IMR-90 (cell line): ENCODE data around the gene PCDHGA4. TPM values are rescaled to one million over a fixed set of nuclear protein-coding genes. Genes with fewer than 3 reads are reported as not detected.

ENCODE experiments used
- ATAC-seq: fragments of 200-7000 bp; cut with Tn5 transposase; 2 replicates; pipeline ENCODE4 v1.9.1; 2020; ENCODE audit warnings: low read depth, mild to moderate bottlenecking, moderate library complexity
- BruUV-seq: library from RNA; stranded (reverse); fragments of 400-500 nt; replicated peaks from 2 replicates; lab custom pipeline; 2021; lab: Mats Ljungman, UMichigan
- CTCF ChIA-PET: fragments of 300-600 bp; formaldehyde crosslinking; extraction: SDS; loops from one replicate; lab custom pipeline; 2021; ENCODE audit warnings: antibody characterized with exemption; lab: Yijun Ruan, JAX
- POLR2A ChIA-PET: fragments of 300-600 bp; sonication (Branson Sonifier 250); formaldehyde crosslinking; loops from one replicate; lab custom pipeline; 2022; ENCODE audit warnings: antibody characterized with exemption; ENCODE audit not compliant: unreplicated experiment; lab: Charles Lee
- DNase-seq: peaks from one replicate; pipeline ENCODE4 v3.0.0; 2013
- H2AFZ ChIP-seq: replicated peaks from 2 replicates; pipeline ENCODE3; 2013; ENCODE audit warnings: low read length, mild to moderate bottlenecking; ENCODE audit not compliant: poor library complexity
- H2AK5ac ChIP-seq: 2 replicates; pipeline ENCODE4 v1.6.1; 2013; ENCODE audit warnings: low read depth, low read length, inconsistent platforms
- H2AK9ac ChIP-seq: replicated peaks from 2 replicates; pipeline ENCODE3; 2013; ENCODE audit warnings: mild to moderate bottlenecking, low read depth, low read length, moderate library complexity; ENCODE audit not compliant: poor library complexity
- H2BK120ac ChIP-seq: 2 replicates; pipeline ENCODE4 v1.6.1; 2013; ENCODE audit warnings: low read depth, low read length, inconsistent platforms
- H2BK15ac ChIP-seq: 3 replicates; pipeline ENCODE4 v1.6.1; 2013; ENCODE audit warnings: low read depth, low read length, inconsistent platforms
- H2BK20ac ChIP-seq: 2 replicates; pipeline ENCODE4 v1.6.1; 2013; ENCODE audit warnings: low read depth, mild to moderate bottlenecking, inconsistent platforms, low read length, moderate library complexity
- H2BK5ac ChIP-seq: 2 replicates; pipeline ENCODE4 v1.6.1; 2013; ENCODE audit warnings: mild to moderate bottlenecking, low read depth, low read length, inconsistent platforms; ENCODE audit not compliant: poor library complexity, severe bottlenecking
- H3K14ac ChIP-seq: replicated peaks from 2 replicates; pipeline ENCODE4 v1.6.1; 2013; ENCODE audit warnings: low read depth, low read length, inconsistent platforms
- H3K18ac ChIP-seq: 2 replicates; pipeline ENCODE4 v1.6.1; 2013; ENCODE audit warnings: low read depth, low read length, control low read depth
- H3K23ac ChIP-seq: 2 replicates; pipeline ENCODE4 v1.6.1; 2013; ENCODE audit warnings: low read depth, low read length, inconsistent platforms
- H3K27ac ChIP-seq: 2 replicates; pipeline ENCODE4 v1.5.1; 2013; ENCODE audit warnings: mild to moderate bottlenecking, control low read depth, low read length; ENCODE audit not compliant: insufficient read depth
- H3K27me3 ChIP-seq: 2 replicates; pipeline ENCODE4 v1.6.1; 2013; ENCODE audit warnings: low read length; ENCODE audit not compliant: control insufficient read depth, insufficient read depth
- H3K36me3 ChIP-seq: 2 replicates; pipeline ENCODE4 v1.6.1; 2013; ENCODE audit warnings: low read length, mixed read lengths; ENCODE audit not compliant: control insufficient read depth, insufficient read depth
- H3K4ac ChIP-seq: 2 replicates; pipeline ENCODE4 v1.6.1; 2013; ENCODE audit warnings: low read depth, low read length, inconsistent platforms
- H3K4me1 ChIP-seq: 2 replicates; pipeline ENCODE4 v1.6.1; 2013; ENCODE audit warnings: low read length, mixed read lengths; ENCODE audit not compliant: control insufficient read depth, insufficient read depth
- H3K4me2 ChIP-seq: 2 replicates; pipeline ENCODE4 v1.6.1; 2013; ENCODE audit warnings: low read depth, mild to moderate bottlenecking, control low read depth, low read length, moderate library complexity
- H3K4me3 ChIP-seq: 2 replicates; pipeline ENCODE4 v1.5.1; 2013; ENCODE audit warnings: low read depth, mild to moderate bottlenecking, control low read depth, low read length, moderate library complexity; ENCODE audit not compliant: insufficient read depth
- H3K56ac ChIP-seq: 2 replicates; pipeline ENCODE4 v1.6.1; 2013; ENCODE audit warnings: low read length, inconsistent platforms; ENCODE audit not compliant: insufficient read depth; ENCODE audit errors: extremely low read depth
- H3K79me1 ChIP-seq, 2 experiments: 2 replicates each; pipeline ENCODE4 v1.6.1; 2013; ENCODE audit warnings: low read length in 2 of 2, inconsistent platforms in 1 of 2, low read depth in 1 of 2
- H3K9ac ChIP-seq: 2 replicates; pipeline ENCODE4 v1.6.1; 2013; ENCODE audit warnings: low read depth, low read length, control low read depth
- H3K9me1 ChIP-seq: 2 replicates; pipeline ENCODE4 v1.6.1; 2013; ENCODE audit warnings: low read length, inconsistent platforms; ENCODE audit not compliant: insufficient read depth
- H3K9me3 ChIP-seq: 2 replicates; pipeline ENCODE4 v1.6.1; 2013; ENCODE audit warnings: low read length; ENCODE audit not compliant: control insufficient read depth, insufficient read depth
- H4K20me1 ChIP-seq: 2 replicates; pipeline ENCODE4 v1.6.1; 2013; ENCODE audit warnings: low read length, inconsistent platforms; ENCODE audit not compliant: insufficient read depth
- H4K5ac ChIP-seq: 2 replicates; pipeline ENCODE4 v1.6.1; 2013; ENCODE audit warnings: mild to moderate bottlenecking, low read depth, low read length, control low read depth
- H4K8ac ChIP-seq, 2 experiments: 2 replicates each; pipeline ENCODE4 v1.6.1; 2013; ENCODE audit warnings: low read depth in 2 of 2, low read length in 2 of 2, control low read depth in 1 of 2, inconsistent platforms in 1 of 2
- H4K91ac ChIP-seq: 2 replicates; pipeline ENCODE4 v1.6.1; 2013; ENCODE audit warnings: low read depth, low read length, inconsistent platforms; ENCODE audit not compliant: insufficient read depth
- CTCF ChIP-seq: conservative IDR thresholded peaks from 2 replicates; pipeline ENCODE4 v1.5.1; 2012; ENCODE audit warnings: mild to moderate bottlenecking, low read depth, low read length, improper control_type of control experiment
- MXI1 ChIP-seq: IDR thresholded peaks from 2 replicates; pipeline ENCODE4 v1.6.1; 2012; ENCODE audit warnings: low read depth, mild to moderate bottlenecking, low read length, moderate library complexity, borderline replicate concordance
- POLR2A ChIP-seq: IDR thresholded peaks from 2 replicates; pipeline ENCODE4 v1.6.1; 2012; ENCODE audit warnings: mild to moderate bottlenecking, low read depth, low read length
- RFX5 ChIP-seq: IDR thresholded peaks from 2 replicates; pipeline ENCODE4 v1.8.0; 2012; ENCODE audit warnings: low read depth, mild to moderate bottlenecking, low read length, moderate library complexity
- WGBS, 2 experiments: methylation state at CpG; one replicate each; pipeline versions ENCODE4 v1.1.5 to v1.1.7; 2013; ENCODE audit warnings: missing lambda C conversion rate in 2 of 2; ENCODE audit not compliant: insufficient read length in 1 of 2; ENCODE audit errors: extremely low coverage in 2 of 2; 5-methylcytosine and 5-hydroxymethylcytosine counted together
- dilution Hi-C: fragments of 300-500 bp; cut with HindIII; formaldehyde crosslinking; loops from one replicate; pipeline ENCODE4 v1.14.3; 2018; ENCODE audit warnings: low sequenced_read_pairs; ENCODE audit not compliant: unreplicated experiment
- in situ Hi-C: fragments of 300-500 bp; cut with MboI; formaldehyde crosslinking; loops from 3 replicates; pipeline ENCODE4 v1.14.3; 2019; ENCODE audit warnings: low sequenced_read_pairs, inconsistent platforms, mixed read lengths
- intact Hi-C: fragments of 100-400 bp; cut with micrococcal nuclease; formaldehyde crosslinking; loops from 2 replicates; pipeline ENCODE4 v1.10.0; 2022
- polyA plus RNA-seq, 3 experiments: library from polyadenylated mRNA; depleted of rRNA; stranded (reverse); fragments of >200 nt; gene quantifications; 2 replicates each; pipeline ENCODE4 v1.2.3, GENCODE V29; 2012; ENCODE audit warnings: low replicate concordance in 1 of 3
- total RNA-seq: library from RNA; depleted of rRNA; stranded (reverse); fragments of >200 nt; gene quantifications from 2 replicates; pipeline ENCODE4 v1.2.3, GENCODE V29; 2012
- TF ChIP-seq, protein P1 (sequence below): fragments of 150-350 bp; IDR thresholded peaks from 2 replicates; pipeline ENCODE4 v1.6.1; 2017; ENCODE audit warnings: mild to moderate bottlenecking, antibody characterized with exemption, low read length, low read depth
- TF ChIP-seq, protein P2 (sequence below): fragments of 150-350 bp; IDR thresholded peaks from 2 replicates; pipeline ENCODE4 v1.6.1; 2016; ENCODE audit warnings: low read depth, mild to moderate bottlenecking, low read length, moderate library complexity, borderline replicate concordance

The PCDHGA4 gene
- total and polyA plus RNA-seq, 2 of the 4 experiments (the other 2 are of a cell fraction), result 3.5 to 5.4 TPM

DNA sequence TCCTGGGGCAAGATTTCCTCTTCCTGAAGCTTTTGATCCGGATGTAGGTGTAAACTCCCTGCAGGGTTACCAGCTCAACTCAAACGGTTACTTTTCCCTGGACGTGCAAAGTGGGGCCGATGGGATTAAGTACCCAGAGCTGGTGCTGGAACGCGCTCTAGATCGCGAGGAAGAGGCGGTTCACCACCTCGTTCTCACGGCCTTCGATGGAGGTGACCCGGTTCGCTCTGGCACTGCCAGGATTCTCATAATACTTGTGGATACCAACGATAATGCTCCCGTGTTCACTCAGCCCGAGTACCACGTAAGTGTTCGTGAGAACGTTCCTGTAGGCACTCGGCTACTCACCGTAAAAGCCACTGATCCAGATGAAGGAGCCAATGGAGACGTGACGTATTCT, 820 bp downstream of the PCDHGA4 start:
- H2BK120ac ChIP-seq, result no peak overlapping the region
- ChIA-PET CTCF (no interaction called here), POLR2A (no interaction called here)
- WGBS, 2 experiments, result 48% methylated on average over 17 of the region's 24 CpGs; no CpG with 5 or more reads in 1 of the 2 experiments
- no peak overlapping the region for H4K8ac ChIP-seq
- no peak overlapping the region for H2AK5ac ChIP-seq
- no peak overlapping the region for H3K56ac ChIP-seq
- in situ Hi-C loops, result no loop called here
- no peak for TF ChIP-seq POLR2A
- no peak for TF ChIP-seq RFX5
- TF ChIP-seq, protein P1, sequence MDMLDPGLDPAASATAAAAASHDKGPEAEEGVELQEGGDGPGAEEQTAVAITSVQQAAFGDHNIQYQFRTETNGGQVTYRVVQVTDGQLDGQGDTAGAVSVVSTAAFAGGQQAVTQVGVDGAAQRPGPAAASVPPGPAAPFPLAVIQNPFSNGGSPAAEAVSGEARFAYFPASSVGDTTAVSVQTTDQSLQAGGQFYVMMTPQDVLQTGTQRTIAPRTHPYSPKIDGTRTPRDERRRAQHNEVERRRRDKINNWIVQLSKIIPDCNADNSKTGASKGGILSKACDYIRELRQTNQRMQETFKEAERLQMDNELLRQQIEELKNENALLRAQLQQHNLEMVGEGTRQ, result no peak
- TF ChIP-seq CTCF, result no peak
- TF ChIP-seq, protein P2, sequence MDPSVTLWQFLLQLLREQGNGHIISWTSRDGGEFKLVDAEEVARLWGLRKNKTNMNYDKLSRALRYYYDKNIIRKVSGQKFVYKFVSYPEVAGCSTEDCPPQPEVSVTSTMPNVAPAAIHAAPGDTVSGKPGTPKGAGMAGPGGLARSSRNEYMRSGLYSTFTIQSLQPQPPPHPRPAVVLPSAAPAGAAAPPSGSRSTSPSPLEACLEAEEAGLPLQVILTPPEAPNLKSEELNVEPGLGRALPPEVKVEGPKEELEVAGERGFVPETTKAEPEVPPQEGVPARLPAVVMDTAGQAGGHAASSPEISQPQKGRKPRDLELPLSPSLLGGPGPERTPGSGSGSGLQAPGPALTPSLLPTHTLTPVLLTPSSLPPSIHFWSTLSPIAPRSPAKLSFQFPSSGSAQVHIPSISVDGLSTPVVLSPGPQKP, result no peak
- TF ChIP-seq MXI1, result no peak
- H2BK15ac ChIP-seq, result no peak overlapping the region
- peak overlapping the region; percentile 85; the same call in 1 of the 2 replicates for H3K4me2 ChIP-seq
- dilution Hi-C loops, result no loop called here
- no peaks in the 10 kb centered on the region for H3K4me1 ChIP-seq
- no TSS peak for BruUV-seq
- H3K23ac ChIP-seq, result no peak overlapping the region
- intact Hi-C loops, result no loop called here
- H4K91ac ChIP-seq, result no peak overlapping the region
- H4K5ac ChIP-seq, result no peak overlapping the region; the same call in 1 of the 2 replicates
- H3K18ac ChIP-seq, result no peak overlapping the region
- H2AK9ac ChIP-seq, result no peak overlapping the region
- no peak overlapping the region for H3K4ac ChIP-seq
- H3K9ac ChIP-seq, result no peak overlapping the region
- DNase-seq (no peak), ATAC-seq (no peak)
- H3K36me3 ChIP-seq, result peaks cover 5% of the 10 kb centered on the region; the same call in 1 of the 2 replicates
- no peaks in the 10 kb centered on the region for H3K79me1 ChIP-seq
- H2BK5ac ChIP-seq, result no peak overlapping the region
- H3K4me3 ChIP-seq, result no peak overlapping the region
- H4K20me1 ChIP-seq, result no peaks in the 10 kb centered on the region
- H3K14ac ChIP-seq, result no peak overlapping the region
- H2BK20ac ChIP-seq, result no peak overlapping the region
- no peak overlapping the region for H2AFZ ChIP-seq
- H3K9me3 ChIP-seq, result peaks cover 60% of the 10 kb centered on the region
- H3K27ac ChIP-seq, result no peak overlapping the region
- no peaks in the 10 kb centered on the region for H3K27me3 ChIP-seq
- H3K9me1 ChIP-seq, result no peaks in the 10 kb centered on the region
